HEK293 (cell line): ENCODE measurements around the gene KRT78.

ENCODE experiments used
- CTCF ChIA-PET: fragments of 350-600 bp; formaldehyde crosslinking; extraction: SDS; loops from one replicate; lab custom pipeline; 2021; ENCODE audit warnings: antibody characterized with exemption; lab: Yijun Ruan, JAX
- POLR2A ChIA-PET: fragments of 300-600 bp; formaldehyde crosslinking; extraction: SDS; loops from one replicate; lab custom pipeline; 2020; ENCODE audit warnings: antibody characterized with exemption, inconsistent platforms; lab: Yijun Ruan, JAX
- H3K27ac ChIP-seq: fragments of 200-500 bp; sonication (Bioruptor generic); 2 replicates; pipeline ENCODE4 v1.5.1; 2014; ENCODE audit warnings: low read depth, low read length, control low read depth, inconsistent platforms; ENCODE audit errors: extremely low read depth
- H3K36me3 ChIP-seq, 2 experiments: fragments of 200-500 bp in 1 of 2; sonication (Bioruptor generic) in 1 of 2; 1 replicate in 1 of 2; 2 replicates in 1 of 2; pipeline ENCODE4 v1.5.1; 2014 to 2017; ENCODE audit warnings: inconsistent platforms in 2 of 2, low read length in 2 of 2; ENCODE audit not compliant: control insufficient read depth in 2 of 2, insufficient read depth in 1 of 2
- H3K4me1 ChIP-seq: fragments of 200-500 bp; sonication (Bioruptor generic); 2 replicates; pipeline ENCODE4 v1.5.1; 2014; ENCODE audit warnings: mild to moderate bottlenecking, low read length, inconsistent platforms; ENCODE audit not compliant: control insufficient read depth, insufficient read depth
- H3K4me3 ChIP-seq: 2 replicates; pipeline ENCODE4 v1.5.1; 2011; ENCODE audit warnings: low read depth, mild to moderate bottlenecking, control low read depth, low read length, moderate library complexity
- H3K9me3 ChIP-seq: fragments of 200-500 bp; sonication (Bioruptor generic); 2 replicates; pipeline ENCODE4 v1.5.1; 2014; ENCODE audit warnings: low read depth, low read length, inconsistent platforms; ENCODE audit not compliant: control insufficient read depth, insufficient read depth
- CTCF ChIP-seq: fragments of 450-650 bp; formaldehyde crosslinking; IDR thresholded peaks from 2 replicates; pipeline ENCODE4 v1.5.1; 2016; ENCODE audit warnings: missing biosample characterization, missing genetic modification characterization
- PATZ1 ChIP-seq: fragments of 450-650 bp; formaldehyde crosslinking; IDR thresholded peaks from 2 replicates; pipeline ENCODE4 v1.5.1; 2016; ENCODE audit warnings: missing biosample characterization, missing genetic modification characterization
- ZFP3 ChIP-seq: fragments of 450-650 bp; formaldehyde crosslinking; IDR thresholded peaks from 2 replicates; pipeline ENCODE4 v1.5.1; 2016; ENCODE audit warnings: low read depth, missing biosample characterization, missing genetic modification characterization
- ZNF138 ChIP-seq: fragments of 450-650 bp; formaldehyde crosslinking; IDR thresholded peaks from 2 replicates; pipeline ENCODE4 v1.5.1; 2016; ENCODE audit warnings: missing biosample characterization, missing genetic modification characterization, borderline replicate concordance
- ZNF157 ChIP-seq: fragments of 450-650 bp; formaldehyde crosslinking; IDR thresholded peaks from 2 replicates; pipeline ENCODE4 v1.5.1; 2016; ENCODE audit warnings: missing biosample characterization, missing genetic modification characterization
- ZNF239 ChIP-seq: fragments of 450-650 bp; formaldehyde crosslinking; IDR thresholded peaks from 2 replicates; pipeline ENCODE4 v1.5.1; 2016; ENCODE audit warnings: missing biosample characterization, missing genetic modification characterization
- ZNF335 ChIP-seq: fragments of 450-650 bp; formaldehyde crosslinking; conservative IDR thresholded peaks from 2 replicates; pipeline ENCODE4 v1.5.1; 2016; ENCODE audit warnings: missing biosample characterization, missing genetic modification characterization
- ZNF449 ChIP-seq: fragments of 450-650 bp; formaldehyde crosslinking; IDR thresholded peaks from 2 replicates; pipeline ENCODE4 v1.5.1; 2017; ENCODE audit warnings: missing biosample characterization, mild to moderate bottlenecking, missing genetic modification characterization, moderate library complexity
- ZNF549 ChIP-seq: fragments of 450-650 bp; IDR thresholded peaks from 2 replicates; pipeline ENCODE4 v1.5.1; 2018; ENCODE audit warnings: missing biosample characterization, missing genetic modification characterization, mild to moderate bottlenecking, inconsistent platforms, moderate library complexity
- ZNF596 ChIP-seq: fragments of 450-650 bp; IDR thresholded peaks from 2 replicates; pipeline ENCODE4 v1.5.0; 2018; ENCODE audit warnings: missing biosample characterization, mild to moderate bottlenecking, missing genetic modification characterization, moderate library complexity
- ZNF600 ChIP-seq: fragments of 450-650 bp; formaldehyde crosslinking; IDR thresholded peaks from 2 replicates; pipeline ENCODE4 v1.5.1; 2016; ENCODE audit warnings: missing biosample characterization, missing genetic modification characterization
- ZNF624 ChIP-seq: fragments of 450-650 bp; formaldehyde crosslinking; IDR thresholded peaks from 2 replicates; pipeline ENCODE4 v1.5.1; 2017; ENCODE audit warnings: missing biosample characterization, missing genetic modification characterization
- TF ChIP-seq, protein P1 (sequence below): fragments of 450-650 bp; formaldehyde crosslinking; IDR thresholded peaks from 2 replicates; pipeline ENCODE4 v1.5.1; 2017; ENCODE audit warnings: missing biosample characterization, missing genetic modification characterization
- TF ChIP-seq, protein P2 (sequence below): fragments of 450-650 bp; formaldehyde crosslinking; IDR thresholded peaks from 2 replicates; pipeline ENCODE4 v1.5.1; 2016; ENCODE audit warnings: missing biosample characterization, missing genetic modification characterization
- TF ChIP-seq, protein P3 (sequence below): fragments of 450-650 bp; formaldehyde crosslinking; IDR thresholded peaks from 2 replicates; pipeline ENCODE4 v1.5.1; 2016; ENCODE audit warnings: missing biosample characterization, missing genetic modification characterization, borderline replicate concordance
- TF ChIP-seq, protein P4 (sequence below): fragments of 450-650 bp; formaldehyde crosslinking; IDR thresholded peaks from 2 replicates; pipeline ENCODE4 v1.5.1; 2017; ENCODE audit warnings: missing biosample characterization, missing genetic modification characterization
- TF ChIP-seq, protein P5 (sequence below): fragments of 450-650 bp; formaldehyde crosslinking; IDR thresholded peaks from 2 replicates; pipeline ENCODE4 v1.5.1; 2016; ENCODE audit warnings: missing biosample characterization, missing genetic modification characterization

Gene KRT78

GRCh38 chr12:52877242-52877641 lies 28.4 kb upstream of the KRT78 start:
- H3K4me1 ChIP-seq, result peaks cover 7% of the 10 kb centered on the region
- no peaks in the 10 kb centered on the region for H3K36me3 ChIP-seq
- no peaks in the 10 kb centered on the region for H3K9me3 ChIP-seq
- CTCF ChIA-PET, result interaction anchor here (0.7 to 10.4 kb wide), 18 partner anchors 11 to 745 kb away, joined by 3 to 835 read pairs (median 17); partner anchors contain the start of genes KRT8 and KRT85
- 0 out of 2 replicates have a peak, but pooled peaks have one; percentile 2 for TF ChIP-seq ZNF335 (tag by site-specific recombination)
- TF ChIP-seq ZNF624 (tag by site-specific recombination), result no peak
- TF ChIP-seq, protein P1, sequence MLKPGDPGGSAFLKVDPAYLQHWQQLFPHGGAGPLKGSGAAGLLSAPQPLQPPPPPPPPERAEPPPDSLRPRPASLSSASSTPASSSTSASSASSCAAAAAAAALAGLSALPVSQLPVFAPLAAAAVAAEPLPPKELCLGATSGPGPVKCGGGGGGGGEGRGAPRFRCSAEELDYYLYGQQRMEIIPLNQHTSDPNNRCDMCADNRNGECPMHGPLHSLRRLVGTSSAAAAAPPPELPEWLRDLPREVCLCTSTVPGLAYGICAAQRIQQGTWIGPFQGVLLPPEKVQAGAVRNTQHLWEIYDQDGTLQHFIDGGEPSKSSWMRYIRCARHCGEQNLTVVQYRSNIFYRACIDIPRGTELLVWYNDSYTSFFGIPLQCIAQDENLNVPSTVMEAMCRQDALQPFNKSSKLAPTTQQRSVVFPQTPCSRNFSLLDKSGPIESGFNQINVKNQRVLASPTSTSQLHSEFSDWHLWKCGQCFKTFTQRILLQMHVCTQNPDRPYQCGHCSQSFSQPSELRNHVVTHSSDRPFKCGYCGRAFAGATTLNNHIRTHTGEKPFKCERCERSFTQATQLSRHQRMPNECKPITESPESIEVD (tag by site-specific recombination), result no peak
- 0 out of 2 replicates have a peak, but pooled peaks have one; percentile 39 for TF ChIP-seq ZNF157 (tag by site-specific recombination)
- 0 out of 2 replicates have a peak, but pooled peaks have one; percentile 10 for TF ChIP-seq CTCF (tag by site-specific recombination)
- TF ChIP-seq ZFP3 (tag by site-specific recombination), result no peak
- TF ChIP-seq, protein P2, sequence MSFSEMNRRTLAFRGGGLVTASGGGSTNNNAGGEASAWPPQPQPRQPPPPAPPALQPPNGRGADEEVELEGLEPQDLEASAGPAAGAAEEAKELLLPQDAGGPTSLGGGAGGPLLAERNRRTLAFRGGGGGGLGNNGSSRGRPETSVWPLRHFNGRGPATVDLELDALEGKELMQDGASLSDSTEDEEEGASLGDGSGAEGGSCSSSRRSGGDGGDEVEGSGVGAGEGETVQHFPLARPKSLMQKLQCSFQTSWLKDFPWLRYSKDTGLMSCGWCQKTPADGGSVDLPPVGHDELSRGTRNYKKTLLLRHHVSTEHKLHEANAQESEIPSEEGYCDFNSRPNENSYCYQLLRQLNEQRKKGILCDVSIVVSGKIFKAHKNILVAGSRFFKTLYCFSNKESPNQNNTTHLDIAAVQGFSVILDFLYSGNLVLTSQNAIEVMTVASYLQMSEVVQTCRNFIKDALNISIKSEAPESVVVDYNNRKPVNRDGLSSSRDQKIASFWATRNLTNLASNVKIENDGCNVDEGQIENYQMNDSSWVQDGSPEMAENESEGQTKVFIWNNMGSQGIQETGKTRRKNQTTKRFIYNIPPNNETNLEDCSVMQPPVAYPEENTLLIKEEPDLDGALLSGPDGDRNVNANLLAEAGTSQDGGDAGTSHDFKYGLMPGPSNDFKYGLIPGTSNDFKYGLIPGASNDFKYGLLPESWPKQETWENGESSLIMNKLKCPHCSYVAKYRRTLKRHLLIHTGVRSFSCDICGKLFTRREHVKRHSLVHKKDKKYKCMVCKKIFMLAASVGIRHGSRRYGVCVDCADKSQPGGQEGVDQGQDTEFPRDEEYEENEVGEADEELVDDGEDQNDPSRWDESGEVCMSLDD (tag by site-specific recombination), result no peak
- TF ChIP-seq, protein P3, sequence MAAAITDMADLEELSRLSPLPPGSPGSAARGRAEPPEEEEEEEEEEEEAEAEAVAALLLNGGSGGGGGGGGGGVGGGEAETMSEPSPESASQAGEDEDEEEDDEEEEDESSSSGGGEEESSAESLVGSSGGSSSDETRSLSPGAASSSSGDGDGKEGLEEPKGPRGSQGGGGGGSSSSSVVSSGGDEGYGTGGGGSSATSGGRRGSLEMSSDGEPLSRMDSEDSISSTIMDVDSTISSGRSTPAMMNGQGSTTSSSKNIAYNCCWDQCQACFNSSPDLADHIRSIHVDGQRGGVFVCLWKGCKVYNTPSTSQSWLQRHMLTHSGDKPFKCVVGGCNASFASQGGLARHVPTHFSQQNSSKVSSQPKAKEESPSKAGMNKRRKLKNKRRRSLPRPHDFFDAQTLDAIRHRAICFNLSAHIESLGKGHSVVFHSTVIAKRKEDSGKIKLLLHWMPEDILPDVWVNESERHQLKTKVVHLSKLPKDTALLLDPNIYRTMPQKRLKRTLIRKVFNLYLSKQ, result no peak
- TF ChIP-seq, protein P4, sequence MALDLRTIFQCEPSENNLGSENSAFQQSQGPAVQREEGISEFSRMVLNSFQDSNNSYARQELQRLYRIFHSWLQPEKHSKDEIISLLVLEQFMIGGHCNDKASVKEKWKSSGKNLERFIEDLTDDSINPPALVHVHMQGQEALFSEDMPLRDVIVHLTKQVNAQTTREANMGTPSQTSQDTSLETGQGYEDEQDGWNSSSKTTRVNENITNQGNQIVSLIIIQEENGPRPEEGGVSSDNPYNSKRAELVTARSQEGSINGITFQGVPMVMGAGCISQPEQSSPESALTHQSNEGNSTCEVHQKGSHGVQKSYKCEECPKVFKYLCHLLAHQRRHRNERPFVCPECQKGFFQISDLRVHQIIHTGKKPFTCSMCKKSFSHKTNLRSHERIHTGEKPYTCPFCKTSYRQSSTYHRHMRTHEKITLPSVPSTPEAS (tag by site-specific recombination), result peak; percentile 83
- no peak for TF ChIP-seq ZNF239 (tag by site-specific recombination)
- TF ChIP-seq PATZ1 (tag by site-specific recombination), result 0 out of 2 replicates have a peak, but pooled peaks have one; percentile 35
- TF ChIP-seq ZNF138 (tag by site-specific recombination), result no peak
- POLR2A ChIA-PET, result interaction anchor here (1.2 kb wide), 1 partner anchor 27 kb away, joined by 9 read pairs; the partner anchor contains the start of gene KRT8
- H3K4me3 ChIP-seq, result no peak overlapping the region
- H3K27ac ChIP-seq, result no peak overlapping the region

GRCh38 chr12:52876372-52876771 lies 27.6 kb upstream of the KRT78 start:
- ChIA-PET CTCF (interaction anchor here (0.5 to 10.4 kb wide), 9 partner anchors 9 to 736 kb away, joined by 3 to 200 read pairs (median 5); partner anchors contain the start of gene KRT85), POLR2A (no interaction called here)
- no peak overlapping the region for H3K4me3 ChIP-seq
- H3K36me3 ChIP-seq, result no peaks in the 10 kb centered on the region
- H3K4me1 ChIP-seq, result peaks cover 12% of the 10 kb centered on the region
- no peaks in the 10 kb centered on the region for H3K9me3 ChIP-seq
- no peak overlapping the region for H3K27ac ChIP-seq
- TF ChIP-seq, protein P5, sequence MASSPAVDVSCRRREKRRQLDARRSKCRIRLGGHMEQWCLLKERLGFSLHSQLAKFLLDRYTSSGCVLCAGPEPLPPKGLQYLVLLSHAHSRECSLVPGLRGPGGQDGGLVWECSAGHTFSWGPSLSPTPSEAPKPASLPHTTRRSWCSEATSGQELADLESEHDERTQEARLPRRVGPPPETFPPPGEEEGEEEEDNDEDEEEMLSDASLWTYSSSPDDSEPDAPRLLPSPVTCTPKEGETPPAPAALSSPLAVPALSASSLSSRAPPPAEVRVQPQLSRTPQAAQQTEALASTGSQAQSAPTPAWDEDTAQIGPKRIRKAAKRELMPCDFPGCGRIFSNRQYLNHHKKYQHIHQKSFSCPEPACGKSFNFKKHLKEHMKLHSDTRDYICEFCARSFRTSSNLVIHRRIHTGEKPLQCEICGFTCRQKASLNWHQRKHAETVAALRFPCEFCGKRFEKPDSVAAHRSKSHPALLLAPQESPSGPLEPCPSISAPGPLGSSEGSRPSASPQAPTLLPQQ (tag by site-specific recombination), result peak; percentile 33; the same call in 1 of the 2 replicates
- TF ChIP-seq ZNF600 (no peak), ZNF596 (tag by site-specific recombination) (no peak), ZNF449 (tag by site-specific recombination) (peak; percentile 68; the same call in 1 of the 2 replicates), ZNF549 (tag by site-specific recombination) (no peak)
